Measurements from ENCODE around the gene CHCHD6.

- no peak for TF ChIP-seq TAF1 (IDR thresholded peaks at IDR 0.05; ENCODE audit: borderline replicate concordance, low read depth, low read length)
- TF ChIP-seq POLR2AphosphoS5 (IDR thresholded peaks at IDR 0.05; ENCODE audit: low read depth, low read length) = no peak
- no peak for TF ChIP-seq POLR2A (IDR thresholded peaks at IDR 0.05; ENCODE audit: low read depth, low read length)
Observed at GRCh38 chr3:126750756-126751121, 46.7 kb downstream of the CHCHD6 start.

Measured in GM12892 (cell line).